NCI-H1694 treated with DMSO at 0.1 percent for 48 hours (cell line): ENCODE measurements around the gene RNASEH2C.
"Not testable (repeated sequence)": the region's sequence is repeated elsewhere in the genome, so short reads cannot be mapped to it uniquely, and the experiment has no call there.

ENCODE experiments used
- DNase-seq: peaks from one replicate; lab custom pipeline; 2025; lab: John Stamatoyannopoulos, UW

Gene RNASEH2C

DNA sequence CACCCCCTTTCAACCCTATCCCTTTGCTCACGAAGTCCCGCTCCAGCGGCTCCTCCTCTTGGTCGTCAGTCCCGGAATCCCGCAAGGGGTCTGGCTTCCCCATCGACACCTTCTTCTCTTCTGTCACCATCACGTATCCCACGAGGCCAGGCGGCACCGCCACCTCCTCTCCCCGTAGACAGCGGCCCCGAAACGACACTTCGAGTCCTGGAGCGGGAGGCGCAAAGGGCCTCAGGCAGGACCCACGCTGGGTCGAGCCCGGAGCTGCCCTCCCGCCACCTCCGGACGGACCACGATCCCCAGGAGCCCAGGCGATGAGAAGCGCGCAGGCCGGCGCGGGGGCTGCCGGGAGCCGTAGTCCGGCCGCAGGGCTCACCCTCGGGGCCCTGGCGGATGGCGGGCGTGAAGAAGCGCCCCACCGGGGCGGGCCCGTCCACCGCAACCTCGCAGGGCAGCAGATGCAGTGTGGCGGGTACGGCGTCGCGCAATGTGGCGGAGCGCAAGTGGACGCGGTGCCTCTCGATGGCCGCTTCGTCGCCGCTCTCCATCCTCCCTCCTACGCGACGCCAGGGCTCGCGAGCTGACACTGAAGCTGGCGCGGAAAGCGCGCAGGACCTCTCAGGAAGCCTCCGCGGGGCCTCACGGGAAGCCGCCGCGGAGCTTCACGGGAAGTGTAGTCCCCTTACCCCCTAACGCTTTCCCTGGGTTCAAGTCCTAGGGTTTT is at the start of gene RNASEH2C:
Gene RNASEH2C (minus strand): TSS at position 588 of the 724 bp plus-strand sequence. CDS start 40 bp downstream, at position 548.
- DNase-seq, result peak; percentile 56

DNA sequence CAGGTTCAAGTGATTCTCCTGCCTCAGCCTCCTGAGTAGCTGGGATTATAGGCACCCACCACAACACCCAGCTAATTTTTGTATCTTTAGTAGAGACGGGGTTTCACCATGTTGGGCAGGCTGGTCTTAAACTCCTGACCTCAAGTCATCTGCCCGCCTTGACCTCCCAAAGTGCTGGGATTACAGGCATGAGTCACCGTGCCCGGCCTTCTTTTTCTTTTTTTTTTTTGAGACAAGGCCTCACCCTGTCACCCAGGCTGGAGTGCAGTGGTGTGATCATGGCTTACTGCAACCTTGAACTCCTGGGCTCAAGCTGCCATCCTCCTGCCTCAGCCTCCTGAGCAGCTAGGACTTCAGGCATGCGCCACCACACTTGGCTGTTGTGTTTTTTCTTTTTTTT is 47.2 kb upstream of the RNASEH2C start:
- DNase-seq, result not testable (repeated sequence)

- no peak for DNase-seq
Measured at GRCh38 chr11:65767406-65767805, 46.8 kb upstream of the RNASEH2C start.

GRCh38 chr11:65766535-65766934 is 45.9 kb upstream of the RNASEH2C start:
- no peak for DNase-seq

DNA sequence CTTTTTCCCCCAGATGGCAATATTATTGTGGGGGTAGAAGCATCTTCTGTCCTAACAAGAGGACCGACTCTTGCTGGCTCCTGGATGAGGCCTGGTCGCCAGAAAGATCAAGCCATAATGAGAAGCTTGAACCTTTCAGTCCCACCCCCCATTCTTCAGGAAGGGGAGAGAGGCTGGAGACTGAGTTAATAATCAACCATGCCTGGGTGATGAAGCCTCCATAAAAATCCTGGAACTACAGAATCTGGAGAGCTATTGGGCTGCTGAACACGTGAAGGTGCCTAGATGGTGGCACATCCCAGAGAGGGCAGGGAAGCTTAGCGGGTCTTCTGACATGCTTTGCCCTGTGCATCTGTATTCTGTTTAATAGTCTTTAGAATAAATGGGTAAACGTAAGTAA is 43.8 kb upstream of the RNASEH2C start:
- no peak for DNase-seq

GRCh38 chr11:65762816-65763215 is 42.2 kb upstream of the RNASEH2C start:
- DNase-seq, result not testable (repeated sequence)

- not testable (repeated sequence) for DNase-seq
Measured at GRCh38 chr11:65762169-65762568, 41.6 kb upstream of the RNASEH2C start.

- no peak for DNase-seq
Measured at GRCh38 chr11:65745049-65745448, 24.5 kb upstream of the RNASEH2C start.

- DNase-seq, result no peak
Measured at GRCh38 chr11:65744699-65745042, 24.1 kb upstream of the RNASEH2C start.

- DNase-seq, result peak; percentile 2
Measured at GRCh38 chr11:65744026-65744698, 23.6 kb upstream of the RNASEH2C start.

DNA sequence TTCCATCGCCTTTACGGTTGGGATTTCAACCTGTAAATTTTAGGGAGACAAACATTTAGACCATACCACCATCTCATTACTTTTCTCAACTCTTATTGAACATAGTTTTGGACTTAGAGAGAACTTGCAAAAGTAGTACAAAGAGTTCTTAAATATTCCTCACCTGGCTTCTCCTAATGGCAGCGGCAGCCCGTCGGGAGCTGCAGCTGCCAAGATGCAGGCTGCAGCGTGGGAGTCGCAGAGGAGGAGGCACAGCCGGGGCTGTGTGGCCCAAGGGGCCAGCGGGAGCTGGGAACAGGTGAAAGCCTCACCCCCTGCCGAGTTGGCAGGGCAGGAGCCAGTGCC is 23.1 kb upstream of the RNASEH2C start:
- DNase-seq, result no peak

DNA sequence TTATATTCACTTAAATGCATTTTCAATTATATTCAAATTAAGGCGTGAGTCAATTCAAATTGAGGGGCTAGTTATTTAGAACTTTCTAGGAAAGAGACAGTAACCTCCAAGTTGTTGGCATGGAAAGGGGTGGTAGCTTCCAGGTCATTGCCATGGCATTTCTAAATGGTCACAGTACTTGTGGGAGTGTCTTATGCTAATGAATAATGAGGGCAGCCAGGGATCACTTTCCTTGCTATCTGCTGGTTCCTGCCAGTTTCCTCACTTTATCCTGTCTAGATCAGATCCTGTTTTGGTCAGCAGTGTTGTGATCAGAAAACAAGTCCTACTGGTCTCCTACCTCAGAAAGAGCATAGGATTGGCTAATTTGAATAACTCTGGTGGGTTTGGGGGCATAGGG is 21.8 kb upstream of the RNASEH2C start:
- DNase-seq, result no peak

- no peak for DNase-seq
Measured at GRCh38 chr11:65741185-65741584, 20.6 kb upstream of the RNASEH2C start.

DNA sequence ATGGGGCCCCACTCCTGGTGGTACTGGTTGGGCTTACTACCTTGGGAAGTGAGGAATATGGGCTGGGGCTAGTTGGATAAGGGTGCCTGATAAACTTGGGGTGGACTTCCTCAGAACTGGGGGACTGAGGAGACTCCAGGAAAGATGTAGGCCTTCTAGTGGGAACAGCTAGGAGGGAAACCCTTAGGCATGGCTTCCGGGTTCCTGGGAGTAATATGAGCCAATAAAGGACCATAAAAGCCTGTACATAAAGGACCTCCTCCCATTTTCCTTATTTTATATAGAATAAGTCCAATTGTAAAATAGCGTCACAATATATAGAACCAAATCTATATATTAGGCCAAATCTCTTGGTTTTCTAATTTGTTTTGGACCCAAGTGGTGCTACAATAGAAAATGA is 18.4 kb upstream of the RNASEH2C start:
- no peak for DNase-seq

DNA sequence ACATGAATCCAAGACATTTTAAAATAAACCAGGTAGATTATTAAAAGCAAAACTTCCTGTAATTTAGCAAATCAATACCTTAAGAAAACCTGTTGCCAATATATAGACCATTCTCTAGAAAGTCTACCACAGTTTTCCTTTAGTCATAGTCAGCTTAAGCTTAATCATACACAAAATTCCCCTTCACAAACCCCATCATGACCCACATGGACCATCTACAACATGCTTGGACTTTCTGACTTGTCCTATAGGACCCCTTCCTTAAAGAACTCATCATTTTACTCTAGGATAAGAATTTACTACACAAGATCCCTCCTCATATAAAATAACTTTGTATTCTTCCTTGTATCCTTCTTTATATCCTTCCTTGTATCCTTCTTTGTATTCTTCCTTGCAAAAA is 16.2 kb upstream of the RNASEH2C start:
- DNase-seq, result no peak

GRCh38 chr11:65735111-65735510 is 14.5 kb upstream of the RNASEH2C start:
- not testable (repeated sequence) for DNase-seq

DNA sequence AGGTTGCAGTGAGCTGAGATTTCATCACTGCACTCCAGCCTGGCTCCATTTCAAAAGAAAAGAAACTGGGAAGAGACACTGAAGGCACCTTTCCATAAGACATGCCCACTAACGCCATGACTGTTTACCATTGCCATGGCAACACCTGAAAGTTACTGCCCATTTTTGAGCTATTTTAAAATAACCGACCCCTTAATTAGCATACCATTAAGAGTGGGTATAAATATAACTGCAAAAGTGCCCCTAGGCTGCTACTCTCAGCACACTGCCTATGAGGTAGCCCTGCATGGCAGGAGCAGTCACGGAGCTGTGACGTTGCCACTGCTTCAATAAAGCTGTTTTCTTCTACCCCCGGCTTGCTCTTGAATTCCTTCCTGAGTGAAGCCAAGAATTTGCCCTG is 9.9 kb upstream of the RNASEH2C start:
- no peak for DNase-seq

- no peak for DNase-seq
Measured at GRCh38 chr11:65727865-65728264, 7.3 kb upstream of the RNASEH2C start.

- no peak for DNase-seq
Measured at GRCh38 chr11:65726660-65727059, 6.1 kb upstream of the RNASEH2C start.

DNA sequence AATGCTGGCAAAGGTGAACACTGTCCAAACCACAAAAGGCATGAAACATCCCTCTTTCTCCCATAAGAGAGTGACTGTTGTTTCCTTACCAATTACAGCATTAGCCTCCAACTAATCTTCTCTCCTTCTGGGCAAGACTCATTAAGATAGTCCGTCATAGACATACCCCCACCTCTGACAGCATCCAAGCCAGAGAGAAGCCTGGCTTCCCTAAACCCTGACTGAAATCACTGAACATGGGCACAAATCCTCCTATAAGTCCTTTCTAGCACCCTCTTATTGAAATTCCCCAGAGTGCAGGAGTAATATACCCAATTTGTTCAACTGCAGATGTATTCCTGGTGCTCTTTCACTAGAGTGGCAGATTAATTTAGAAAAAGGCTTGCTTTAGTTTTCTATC is 1.7 kb upstream of the RNASEH2C start:
- DNase-seq, result no peak

GRCh38 chr11:65719871-65720210 is 757 bp downstream of the RNASEH2C start:
- no peak for DNase-seq

DNA sequence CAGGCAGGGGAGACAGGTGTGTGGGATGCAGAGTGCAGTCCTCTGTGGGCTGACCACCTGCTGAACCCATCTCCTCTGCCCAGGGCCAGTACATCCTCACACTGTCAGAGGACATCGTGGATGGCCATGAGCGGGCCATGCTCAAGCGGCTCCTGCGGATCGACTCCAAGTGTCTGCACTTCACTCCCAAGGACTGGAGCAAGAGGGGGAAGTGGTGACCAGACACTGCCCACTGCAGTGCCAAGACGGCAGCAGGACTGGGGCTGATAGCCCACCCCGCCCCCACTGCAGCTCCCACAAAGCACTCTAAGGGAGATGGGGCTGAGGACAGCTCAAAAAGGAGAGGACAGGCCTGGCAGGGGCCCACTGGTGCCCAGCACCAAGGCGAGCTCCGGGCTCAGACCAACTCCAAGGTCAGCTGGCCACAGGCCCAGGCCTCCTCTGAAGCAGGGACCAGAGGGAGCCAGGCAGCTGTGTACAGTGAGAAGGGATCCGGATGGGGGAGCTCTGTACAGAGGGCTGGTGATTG is 1.6 kb downstream of the RNASEH2C start:
- no peak for DNase-seq

DNA sequence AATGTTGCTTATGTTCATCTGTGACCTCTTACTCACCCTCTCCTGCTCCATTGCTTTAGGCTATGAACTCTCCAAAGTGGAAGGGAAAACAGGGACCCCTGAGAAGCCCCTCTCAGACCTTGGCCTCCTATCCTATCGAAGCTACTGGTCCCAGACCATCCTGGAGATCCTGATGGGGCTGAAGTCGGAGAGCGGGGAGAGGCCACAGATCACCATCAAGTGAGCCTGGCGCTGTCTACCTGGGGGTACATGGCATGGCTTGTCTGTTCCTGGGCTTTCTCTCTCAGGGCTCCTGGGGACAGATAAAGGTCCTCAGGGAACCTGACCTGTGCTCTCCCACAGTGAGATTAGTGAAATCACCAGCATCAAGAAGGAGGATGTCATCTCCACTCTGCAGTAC is 2.1 kb downstream of the RNASEH2C start:
- DNase-seq, result no peak

DNA sequence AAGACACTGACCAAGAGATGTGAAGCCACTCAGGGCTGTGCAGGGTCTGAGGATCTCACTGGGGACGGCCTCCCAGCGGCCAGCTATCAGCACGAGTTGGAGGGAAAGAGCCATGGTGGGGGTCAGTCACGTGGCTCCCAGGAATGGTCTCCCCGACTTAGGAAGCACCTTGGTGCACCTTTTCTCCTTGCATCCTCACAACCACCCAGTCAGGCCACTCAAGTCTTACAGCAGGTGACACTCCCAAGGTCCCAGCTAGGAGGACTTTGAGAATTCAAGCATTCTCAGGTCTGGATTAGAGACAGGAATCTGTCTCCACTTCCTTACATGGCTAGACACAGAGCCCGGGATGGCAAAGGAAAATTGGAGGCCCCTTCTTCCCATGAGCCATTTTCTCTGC is 2.7 kb downstream of the RNASEH2C start:
- DNase-seq, result no peak
